ENCODE measurements around the gene RGS16.

- no peak for TF ChIP-seq CTCF (IDR thresholded peaks at IDR 0.05)
- no peak for TF ChIP-seq POLR2A (IDR thresholded peaks at IDR 0.05)
Observed at GRCh38 chr1:182635871-182636270, 31.7 kb upstream of the RGS16 start.

All from uterus (tissue), 2 donors.